Subcutaneous adipose tissue (tissue), 4 donors: ENCODE results near the gene PTBP3. TPM values are rescaled to one million over a fixed set of nuclear protein-coding genes. Genes with fewer than 3 reads are reported as not detected.

Source experiments
- total RNA-seq, 4 donors: library from RNA; depleted of rRNA; stranded (reverse); fragments of >200 nt; gene quantifications; one replicate each; pipeline ENCODE4 v1.1.0, GENCODE V29; 2016
- TF ChIP-seq, protein P1 (sequence below): fragments of 450-650 bp; IDR thresholded peaks from one replicate; pipeline ENCODE4 v1.5.1; 2016; ENCODE audit warnings: low read depth, mild to moderate bottlenecking, control low read depth, antibody characterized with exemption, moderate library complexity

Gene PTBP3
- total RNA-seq, 4 donors from 2014 or later = 27.3 to 51.8 (median 37.9) TPM

DNA sequence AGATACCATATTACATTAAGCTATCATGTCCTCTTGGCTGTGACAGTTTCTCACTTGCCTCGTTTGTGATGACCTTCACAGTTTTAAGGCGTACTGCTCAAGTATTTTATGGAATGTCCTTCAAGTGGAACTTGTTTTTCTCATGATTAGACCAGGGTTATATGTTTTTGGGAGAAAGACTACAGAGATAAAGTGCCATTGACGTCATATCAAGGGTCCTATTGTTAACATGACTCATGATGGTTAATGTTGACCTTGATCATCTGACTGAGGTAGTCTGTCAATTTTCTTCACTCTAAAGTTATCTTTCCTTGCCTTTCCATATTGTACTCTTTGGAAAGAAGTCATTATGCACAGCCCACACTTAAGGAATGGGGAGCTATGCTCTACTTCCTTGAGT, 17.8 kb upstream of the PTBP3 start:
- TF ChIP-seq, protein P1, sequence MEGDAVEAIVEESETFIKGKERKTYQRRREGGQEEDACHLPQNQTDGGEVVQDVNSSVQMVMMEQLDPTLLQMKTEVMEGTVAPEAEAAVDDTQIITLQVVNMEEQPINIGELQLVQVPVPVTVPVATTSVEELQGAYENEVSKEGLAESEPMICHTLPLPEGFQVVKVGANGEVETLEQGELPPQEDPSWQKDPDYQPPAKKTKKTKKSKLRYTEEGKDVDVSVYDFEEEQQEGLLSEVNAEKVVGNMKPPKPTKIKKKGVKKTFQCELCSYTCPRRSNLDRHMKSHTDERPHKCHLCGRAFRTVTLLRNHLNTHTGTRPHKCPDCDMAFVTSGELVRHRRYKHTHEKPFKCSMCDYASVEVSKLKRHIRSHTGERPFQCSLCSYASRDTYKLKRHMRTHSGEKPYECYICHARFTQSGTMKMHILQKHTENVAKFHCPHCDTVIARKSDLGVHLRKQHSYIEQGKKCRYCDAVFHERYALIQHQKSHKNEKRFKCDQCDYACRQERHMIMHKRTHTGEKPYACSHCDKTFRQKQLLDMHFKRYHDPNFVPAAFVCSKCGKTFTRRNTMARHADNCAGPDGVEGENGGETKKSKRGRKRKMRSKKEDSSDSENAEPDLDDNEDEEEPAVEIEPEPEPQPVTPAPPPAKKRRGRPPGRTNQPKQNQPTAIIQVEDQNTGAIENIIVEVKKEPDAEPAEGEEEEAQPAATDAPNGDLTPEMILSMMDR = no peak

DNA sequence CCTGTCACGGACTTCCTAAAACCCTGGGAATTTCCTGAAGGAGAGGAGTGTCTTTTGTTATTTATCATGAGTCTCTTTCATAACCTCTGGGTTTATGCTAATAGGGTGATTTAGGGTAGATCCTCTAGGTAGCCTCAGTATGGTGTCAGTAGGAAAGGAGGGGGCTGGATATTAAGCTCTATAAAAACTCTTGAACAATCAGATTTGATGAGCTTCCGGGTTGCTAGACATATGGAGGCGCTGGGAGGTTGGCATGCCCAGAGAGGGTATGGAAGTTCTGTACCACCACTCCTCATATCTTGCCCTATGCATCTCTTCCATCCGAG, 15.6 kb upstream of the PTBP3 start:
- TF ChIP-seq, protein P1 = no peak

DNA sequence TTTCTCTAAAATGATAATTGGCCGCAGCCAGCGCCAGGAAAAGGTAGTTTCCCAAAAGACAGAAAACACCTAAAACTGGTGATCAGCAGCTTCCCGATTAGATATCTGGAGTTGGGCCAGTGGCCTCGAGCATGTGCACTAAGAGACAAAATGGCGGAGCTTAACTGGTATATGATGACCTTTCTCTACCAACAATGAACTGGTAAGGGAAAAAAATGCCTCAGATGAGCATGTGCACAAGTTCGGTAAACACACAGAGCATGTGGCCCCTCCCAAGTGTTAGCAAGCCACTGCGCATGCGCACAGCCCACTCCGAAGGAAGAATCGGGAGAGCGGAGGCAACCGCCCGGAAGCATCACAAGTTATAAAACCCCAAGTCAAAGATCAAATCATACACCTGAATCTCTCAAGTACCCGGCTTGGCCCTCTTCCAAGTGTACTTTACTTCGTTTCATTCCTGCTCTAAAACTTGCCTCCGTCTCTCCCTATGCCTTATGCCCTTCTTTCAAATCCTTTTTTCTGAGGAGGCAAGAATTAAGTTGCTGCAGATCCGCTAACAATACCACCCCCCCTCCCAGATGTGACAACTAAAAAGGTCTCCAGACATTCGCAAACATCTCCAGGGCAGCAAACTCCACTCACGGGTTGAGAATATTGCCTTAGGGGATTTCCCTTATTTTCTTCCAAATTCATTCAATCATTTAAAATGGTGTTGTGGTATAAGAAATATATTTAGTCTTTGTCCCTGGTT, 15.0 kb upstream of the PTBP3 start:
- TF ChIP-seq, protein P1 = no peak

DNA sequence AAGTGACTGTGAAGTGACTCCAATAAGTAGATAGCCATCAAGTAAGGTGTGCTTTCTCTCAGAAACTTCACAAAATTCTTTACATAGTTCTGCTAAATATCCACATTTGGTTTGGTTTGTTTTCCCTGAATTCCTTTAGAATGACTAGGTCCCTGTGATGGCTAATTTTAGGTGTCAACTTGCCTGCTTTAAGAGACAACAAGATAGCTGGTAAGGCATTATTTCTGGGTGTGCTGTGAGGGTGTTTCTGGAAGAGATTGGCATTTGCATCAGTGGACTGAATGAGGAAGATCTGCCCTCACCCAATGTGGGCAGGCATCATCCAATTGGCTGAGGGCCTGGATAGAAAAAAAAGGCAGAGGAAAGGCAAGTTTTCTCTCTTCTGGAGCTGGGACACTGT, 8.3 kb upstream of the PTBP3 start:
- TF ChIP-seq, protein P1 = no peak

DNA sequence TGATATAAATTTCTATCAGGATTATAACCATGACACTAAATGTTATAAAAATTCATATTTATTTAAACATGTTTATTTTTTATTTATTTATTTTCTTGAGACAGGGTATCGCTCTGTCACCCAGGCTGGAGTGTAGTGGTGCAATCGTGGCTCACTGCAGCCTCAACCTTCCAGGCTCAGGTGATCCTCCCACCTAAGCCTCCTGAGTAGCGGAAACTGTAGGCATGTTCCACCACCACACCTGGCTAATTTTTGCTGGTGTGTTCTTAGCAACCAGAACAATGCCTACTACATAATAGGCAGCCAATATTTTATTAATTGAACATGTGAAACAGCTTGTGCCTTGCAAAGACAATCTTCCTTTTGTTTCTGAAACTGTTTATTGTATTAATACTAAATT, 6.5 kb upstream of the PTBP3 start:
- TF ChIP-seq, protein P1 = no peak

DNA sequence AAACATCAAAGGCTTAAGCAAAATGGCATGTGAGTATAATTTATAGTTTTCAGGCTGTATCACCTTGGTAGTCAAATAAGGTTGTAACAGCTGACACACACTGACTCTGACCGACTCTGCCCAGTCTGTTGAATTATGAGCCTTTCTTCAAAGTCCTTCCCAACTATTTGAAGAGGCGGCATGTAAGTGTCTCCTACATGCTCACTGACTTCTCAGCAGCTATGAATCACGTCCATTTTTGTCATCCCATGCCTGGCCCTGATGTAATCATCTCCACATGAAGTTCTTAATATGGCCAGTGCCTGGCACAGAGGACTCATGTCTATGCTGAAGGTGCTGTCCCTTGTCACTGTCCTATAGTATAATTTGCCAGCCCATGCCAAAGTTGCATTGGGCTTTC, 5.1 kb upstream of the PTBP3 start:
- TF ChIP-seq, protein P1 = no peak

DNA sequence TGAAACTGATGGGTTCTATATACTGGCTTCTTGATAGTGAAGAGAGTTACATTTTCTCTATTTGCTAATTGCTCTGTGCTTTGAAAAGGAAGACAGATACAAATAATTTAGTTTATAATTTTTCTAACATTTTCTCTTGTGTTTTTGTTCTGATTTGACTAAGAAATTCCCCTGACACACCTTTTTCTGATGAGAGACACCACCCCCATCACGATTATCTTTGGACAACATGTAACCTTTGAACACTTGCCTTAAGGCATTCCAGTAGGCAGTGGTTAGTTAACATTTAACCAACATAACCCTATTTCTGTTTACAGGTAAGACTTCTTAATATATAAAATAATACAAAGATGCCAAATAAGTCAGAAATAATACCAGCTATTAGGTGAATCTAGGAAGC, 4.1 kb upstream of the PTBP3 start:
- TF ChIP-seq, protein P1 = no peak
